GM18870 (cell line): Measurements from ENCODE around the gene VWA3B.
"Not testable (repeated sequence)": the region's sequence is repeated elsewhere in the genome, so short reads cannot be mapped to it uniquely, and the experiment has no call there.

Experiments
- ATAC-seq: cut with Tn5 transposase; IDR thresholded peaks from one replicate; pipeline ENCODE4 v1.9.1; 2021; ENCODE audit warnings: moderate library complexity; ENCODE audit not compliant: unreplicated experiment

The VWA3B gene, protein sequence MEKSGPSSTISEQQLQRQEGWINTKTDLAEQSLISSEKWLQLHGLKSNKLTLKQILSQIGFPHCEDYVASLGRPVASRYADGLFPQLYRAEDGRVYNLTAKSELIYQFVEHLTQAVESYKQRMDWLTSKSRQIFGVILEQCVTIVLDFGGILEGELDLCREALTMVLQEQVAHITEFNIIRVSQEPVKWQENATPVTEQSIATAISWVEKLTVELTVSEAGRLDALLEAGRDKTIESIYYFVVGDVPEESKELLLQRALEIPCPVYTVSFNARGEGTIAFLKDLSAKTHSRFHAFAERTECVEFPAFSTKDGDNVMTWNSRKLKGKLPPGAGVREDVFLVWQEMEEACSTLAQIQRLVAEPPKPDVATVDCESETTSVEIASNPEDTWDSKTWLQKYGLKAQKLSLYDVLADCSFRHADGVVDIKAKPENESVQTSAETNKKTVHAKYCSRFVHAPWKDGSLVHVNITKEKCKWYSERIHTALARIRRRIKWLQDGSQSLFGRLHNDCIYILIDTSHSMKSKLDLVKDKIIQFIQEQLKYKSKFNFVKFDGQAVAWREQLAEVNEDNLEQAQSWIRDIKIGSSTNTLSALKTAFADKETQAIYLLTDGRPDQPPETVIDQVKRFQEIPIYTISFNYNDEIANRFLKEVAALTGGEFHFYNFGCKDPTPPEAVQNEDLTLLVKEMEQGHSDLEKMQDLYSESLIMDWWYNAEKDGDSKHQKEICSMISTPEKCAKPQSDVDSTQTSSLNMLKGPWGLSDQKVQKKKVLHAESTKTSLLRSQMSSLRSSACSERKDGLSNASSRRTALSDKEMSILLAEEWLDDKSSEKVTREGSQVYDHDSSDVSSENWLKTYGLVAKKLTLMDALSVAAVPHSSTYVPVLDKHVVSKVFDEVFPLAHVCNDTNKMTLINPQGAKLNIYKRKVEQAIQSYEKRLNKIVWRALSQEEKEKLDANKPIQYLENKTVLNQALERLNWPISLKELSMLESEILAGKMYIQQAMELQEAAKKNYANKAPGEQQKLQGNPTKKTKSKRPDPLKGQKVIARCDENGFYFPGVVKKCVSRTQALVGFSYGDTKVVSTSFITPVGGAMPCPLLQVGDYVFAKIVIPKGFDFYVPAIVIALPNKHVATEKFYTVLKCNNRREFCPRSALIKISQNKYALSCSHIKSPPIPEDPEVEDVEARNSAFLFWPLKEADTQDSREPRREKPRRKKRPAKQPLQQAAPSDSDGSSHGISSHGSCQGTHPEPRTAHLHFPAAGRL (N-terminal part only)

DNA sequence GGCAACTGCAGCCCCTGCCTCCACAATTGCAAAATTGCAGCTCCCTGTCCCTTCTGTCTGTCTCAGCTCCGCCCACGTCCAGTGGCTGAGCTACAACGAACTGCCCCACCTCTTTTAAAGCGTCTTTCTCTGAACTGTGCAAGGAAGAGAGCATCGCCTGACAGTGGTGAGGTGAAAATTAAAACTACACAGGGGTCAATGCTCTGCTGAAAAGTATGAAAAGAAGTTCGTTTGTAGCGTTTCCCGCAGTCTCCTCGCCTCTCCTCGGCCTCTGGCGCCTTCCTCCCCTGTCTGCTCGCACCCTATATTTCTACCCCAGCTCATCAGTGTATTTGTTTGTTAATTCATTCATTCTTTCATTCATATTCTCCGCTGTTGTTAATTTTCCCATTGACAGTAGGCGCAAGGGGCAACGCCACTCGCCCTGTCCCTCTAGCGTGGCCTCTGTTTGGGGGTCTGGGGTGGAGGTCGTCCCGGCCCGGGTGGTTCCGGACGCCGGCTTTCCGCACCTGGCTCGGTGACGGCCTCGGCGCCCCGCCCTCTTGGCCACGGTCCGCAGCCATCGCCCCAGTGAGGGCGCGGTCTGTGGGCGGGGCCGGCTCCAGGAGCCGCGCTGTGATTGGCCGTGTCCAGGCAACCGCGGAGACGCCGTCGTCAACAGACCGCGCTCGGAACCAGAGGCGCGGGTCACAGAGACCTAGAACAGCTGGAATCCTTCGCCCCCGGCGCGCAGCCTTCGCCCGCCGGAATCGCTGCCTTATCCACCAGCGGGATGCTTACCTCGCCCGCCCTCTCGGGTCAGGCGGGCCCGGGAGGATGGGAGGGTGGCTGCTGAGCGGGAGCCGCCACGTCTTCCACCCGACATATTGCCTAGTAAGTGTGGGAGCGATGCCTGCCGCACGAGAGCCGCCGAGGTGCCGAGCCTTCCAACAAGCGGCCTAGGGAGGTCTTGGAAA is at the start of gene VWA3B:
Gene VWA3B (plus strand): TSS at position 677 of the 956 bp plus-strand sequence. CDS start 5,926 bp downstream, outside the sequence.
- no peak for ATAC-seq

DNA sequence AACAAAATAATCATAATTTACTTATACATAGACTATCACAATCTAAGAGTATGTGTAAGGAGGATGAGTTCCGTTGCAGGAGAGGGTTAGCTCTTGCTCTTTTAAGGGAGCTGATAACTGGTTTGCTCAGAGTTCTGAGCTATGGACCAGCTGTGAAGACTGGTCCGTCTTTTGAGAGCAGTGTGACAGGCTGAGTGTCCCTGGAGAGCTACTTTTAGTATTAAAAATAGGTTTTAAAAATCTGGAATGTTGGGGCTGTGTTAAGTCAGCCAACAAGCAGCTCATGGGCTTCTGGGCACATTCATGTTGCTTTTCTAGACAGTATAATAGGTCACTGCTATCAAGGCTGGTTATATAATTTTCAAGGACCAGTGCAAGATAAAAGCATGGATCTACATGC is 49.8 kb upstream of the VWA3B start:
- no peak for ATAC-seq

DNA sequence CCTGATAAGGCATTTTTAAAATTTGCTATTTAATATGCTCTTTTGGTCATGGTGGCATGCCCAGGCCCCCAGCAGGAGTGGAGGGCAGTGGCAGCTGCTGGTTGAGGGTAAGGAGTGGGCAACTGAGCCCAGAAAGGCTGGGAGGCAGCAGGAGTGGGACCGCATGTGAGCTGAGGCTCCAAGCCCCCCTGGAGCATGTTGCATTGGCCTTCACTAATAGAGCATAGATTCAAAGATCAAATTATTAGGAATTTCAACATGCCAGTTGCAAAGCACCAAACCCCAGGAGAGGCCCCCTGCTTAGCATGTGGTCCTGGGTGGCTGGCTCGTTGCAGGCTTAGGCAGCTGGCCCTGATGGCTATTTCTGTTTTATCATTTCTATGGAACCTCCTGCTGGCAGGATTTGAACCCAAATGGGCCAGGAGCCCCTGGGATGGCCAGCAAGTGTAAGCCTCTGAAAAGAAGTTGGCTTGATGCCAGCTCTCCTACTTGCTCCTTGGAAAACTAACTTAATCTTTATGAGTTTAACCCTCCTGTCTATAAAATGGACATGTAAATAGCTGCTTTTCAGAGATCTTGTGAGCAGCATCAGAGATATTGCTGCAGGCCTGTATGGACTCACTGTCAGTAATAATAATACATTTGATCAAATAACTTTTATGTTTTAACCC is 49.2 kb upstream of the VWA3B start:
- ATAC-seq = no peak

DNA sequence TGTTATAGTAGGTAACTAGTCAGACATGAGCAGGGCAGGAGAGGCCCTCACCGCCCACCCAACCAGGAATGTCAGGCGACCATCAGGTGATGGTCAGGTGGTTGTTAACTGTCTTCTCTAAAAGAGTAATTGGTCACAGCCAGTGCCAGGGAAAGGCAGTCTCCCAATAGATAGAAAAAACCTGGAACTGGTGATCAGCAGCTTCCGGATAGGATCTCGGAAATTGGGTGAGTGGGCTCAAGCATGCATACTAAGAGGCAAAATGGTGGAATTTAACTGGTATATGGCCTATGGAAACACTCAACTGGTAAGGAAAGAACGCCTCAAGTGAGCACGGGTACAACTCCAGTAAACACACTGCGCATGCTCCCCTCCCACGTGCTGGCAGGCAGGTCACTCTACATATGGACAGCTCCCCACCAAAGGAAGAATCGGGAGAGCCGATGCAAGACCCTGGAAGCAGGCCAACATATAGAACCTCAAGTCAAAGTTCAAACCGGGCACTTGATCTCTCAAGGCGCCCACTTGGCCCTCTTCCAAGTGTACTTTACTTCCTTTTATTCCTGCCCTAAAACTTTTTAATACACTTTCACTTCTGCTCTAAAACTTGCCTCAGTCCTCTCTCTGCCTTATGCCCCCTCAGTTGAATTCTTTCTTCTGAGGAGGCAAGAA is 47.7 kb upstream of the VWA3B start:
- no peak for ATAC-seq

DNA sequence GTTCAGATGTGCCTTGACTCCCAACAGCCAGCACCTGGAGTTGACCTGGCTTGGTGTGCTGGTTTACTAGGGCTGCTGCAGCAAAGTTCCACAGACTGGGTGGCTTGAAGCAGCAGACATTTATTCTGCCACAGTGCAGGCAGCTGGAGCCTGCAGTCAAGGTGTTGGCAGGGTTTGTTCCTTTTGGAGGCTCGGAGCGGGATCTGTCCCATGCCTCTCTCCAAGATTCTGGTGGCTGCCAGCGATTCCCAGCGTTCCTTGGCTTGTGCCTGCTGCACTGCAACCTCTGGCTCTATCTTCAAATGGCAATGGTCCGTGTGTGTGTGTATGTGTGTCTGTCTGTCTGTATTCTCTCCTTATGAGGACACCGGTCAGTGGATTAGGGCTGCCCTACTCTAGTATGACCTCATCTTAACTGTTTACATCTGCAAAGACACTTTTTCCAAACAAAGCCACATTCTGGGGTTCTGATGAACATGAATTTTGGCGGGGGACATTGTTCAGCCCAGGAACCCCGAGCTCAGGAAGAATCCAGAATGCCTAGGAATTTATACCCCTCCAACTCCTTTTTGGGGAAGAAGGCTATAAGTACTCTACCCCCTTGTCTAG is 46.5 kb upstream of the VWA3B start:
- ATAC-seq = no peak

DNA sequence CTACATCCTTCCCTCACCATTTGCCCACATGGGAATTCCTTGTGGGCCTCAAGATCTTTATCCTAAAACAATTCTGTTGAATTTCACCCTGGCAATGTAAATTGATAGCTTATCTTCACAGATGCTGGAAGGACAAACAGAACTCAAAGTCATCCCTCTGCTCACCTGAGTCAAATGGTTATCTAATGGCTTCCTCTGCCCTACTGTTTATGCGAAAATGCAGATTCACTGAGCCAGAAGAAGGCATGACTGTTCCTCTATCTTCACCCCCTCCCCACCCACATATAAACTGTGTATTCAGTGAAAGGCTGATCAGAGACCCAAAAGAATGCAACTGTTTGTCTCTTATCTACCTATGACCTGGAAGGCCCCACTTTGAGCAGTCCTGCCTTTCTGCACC is 43.9 kb upstream of the VWA3B start:
- ATAC-seq = no peak

DNA sequence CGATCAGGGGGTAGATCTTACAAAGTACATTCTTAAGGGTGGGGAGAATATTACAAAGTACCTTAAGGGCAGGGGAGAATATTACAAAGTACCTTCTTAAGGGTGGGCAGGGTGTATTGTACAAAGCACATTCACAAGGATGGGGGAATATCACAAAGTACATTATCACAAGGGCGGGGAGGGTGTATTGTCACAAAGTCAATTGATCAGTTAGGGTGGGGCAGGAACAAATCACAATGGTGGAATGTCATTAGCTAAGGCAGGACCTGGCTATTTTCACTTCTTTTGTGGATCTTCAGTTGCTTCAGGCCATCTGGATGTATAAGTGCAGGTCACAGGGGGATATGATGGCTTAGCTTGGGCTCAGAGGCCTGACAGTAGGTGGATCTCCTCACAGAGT is 42.2 kb upstream of the VWA3B start:
- ATAC-seq = not testable (repeated sequence)

DNA sequence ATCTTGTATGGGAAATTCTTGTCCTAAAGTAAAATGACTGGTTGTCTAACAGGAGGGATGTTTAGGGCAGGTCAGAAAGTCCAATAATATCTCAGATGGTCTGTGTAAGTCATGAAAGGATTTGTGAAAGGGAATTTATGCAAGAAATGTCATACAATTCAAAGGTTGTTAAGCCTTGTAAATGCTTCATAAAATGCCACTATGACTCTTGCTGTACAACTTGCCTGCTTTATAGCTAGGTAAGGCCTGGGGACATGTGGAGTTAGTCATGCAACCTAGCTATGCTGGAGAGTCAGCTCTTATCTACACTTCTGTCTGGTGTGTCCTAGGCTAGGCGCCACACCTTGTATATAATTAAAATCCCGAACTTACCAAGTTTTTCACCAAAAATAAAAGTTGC is 36.9 kb upstream of the VWA3B start:
- no peak for ATAC-seq

DNA sequence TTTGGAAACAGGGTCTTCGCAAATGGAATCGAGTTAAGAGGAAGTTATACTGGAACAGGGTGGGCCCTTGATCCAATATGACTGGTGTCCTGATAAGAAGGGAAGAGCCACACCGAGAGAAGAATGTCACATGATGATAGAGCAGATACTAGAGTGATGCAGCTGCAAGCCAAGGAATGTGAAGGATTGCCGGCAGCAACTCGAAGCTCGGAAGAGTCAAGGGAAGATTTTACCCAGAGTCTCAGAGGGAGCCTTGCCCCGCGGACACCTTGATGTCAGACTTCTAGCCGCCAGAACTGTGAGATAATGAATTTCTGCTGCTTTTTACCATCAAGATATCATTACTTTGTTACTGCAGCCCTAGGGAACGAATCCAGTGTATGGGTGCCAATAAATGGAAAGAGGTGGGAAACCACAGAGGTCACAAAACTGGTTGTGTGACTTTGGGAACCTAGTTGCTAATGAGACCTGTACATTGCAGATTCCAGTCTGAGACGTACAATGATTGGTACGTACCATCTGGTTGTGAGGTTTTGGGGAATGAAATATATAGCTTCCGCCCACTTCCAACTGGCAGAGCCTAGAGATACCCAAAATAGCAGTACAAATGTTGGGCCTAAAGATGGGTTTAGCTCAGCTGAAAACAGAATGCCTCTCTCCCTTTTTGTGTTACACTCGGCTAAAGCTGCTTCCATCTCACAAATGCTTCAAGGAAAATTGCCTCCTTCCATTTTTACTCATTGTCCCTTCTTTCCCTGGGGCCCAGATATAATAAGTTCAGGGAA is 28.6 kb upstream of the VWA3B start:
- no peak for ATAC-seq

DNA sequence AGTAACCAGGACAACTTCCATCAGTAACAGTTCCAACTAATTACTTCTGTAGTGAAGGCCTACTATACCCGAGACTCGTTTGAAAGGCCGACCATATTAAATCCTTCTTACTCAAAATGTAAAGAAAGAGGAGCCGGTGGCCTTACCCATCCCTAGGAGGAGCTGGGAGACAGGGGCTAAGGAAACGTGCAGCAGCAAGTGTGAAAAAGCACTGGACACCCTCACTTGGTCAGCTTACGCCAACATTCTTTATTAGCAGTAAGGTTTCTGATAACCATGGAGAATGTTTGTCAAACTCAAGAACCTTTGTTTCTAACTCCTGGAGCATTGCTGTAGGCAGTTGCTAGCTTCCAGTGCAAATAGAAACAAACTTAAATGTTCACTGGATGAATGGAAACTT is 26.7 kb upstream of the VWA3B start:
- ATAC-seq = no peak

DNA sequence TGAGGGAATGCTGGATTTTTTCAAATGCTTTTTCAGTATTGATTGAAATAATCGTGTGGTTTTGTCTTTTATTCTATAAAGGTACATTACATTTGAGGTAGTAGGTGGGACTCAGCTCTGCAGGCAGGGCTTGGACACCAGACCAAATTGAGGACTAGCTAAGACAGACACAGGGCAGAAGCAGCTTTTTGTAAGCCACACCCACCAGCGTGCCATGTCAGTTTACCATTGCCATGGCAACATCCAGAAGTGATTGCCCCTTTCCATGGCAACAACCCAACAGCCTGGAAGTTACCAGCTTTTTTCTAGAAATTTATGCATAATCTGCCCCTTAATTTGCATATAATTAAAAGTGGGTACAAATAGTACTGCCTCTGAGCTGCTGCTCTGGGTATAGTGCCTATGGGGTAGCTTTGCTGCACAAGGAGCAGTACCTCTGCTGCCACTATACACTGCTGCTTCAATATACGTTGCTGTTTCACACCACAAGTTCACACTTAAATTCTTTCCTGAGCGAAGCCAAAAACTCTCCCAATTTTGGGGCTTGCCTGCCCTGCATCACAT is 23.6 kb upstream of the VWA3B start:
- ATAC-seq = no peak

DNA sequence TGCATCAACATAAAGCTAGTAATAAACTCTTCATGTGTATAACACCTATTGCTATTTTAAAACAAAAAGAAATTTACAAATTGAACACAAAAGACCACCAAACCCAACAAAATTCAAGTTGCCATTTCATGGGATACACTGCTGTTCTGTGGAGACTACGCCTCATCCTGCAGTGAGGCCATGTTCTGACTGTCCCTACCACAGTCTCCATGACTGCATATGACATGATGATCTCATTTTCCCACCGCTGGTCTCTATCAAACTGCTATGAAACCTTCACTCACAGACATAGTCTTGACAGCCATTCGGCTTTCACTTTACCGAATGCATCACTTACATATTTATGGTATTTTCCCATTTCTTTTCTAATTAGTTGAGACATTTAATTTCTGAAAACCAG is 21.2 kb upstream of the VWA3B start:
- ATAC-seq = no peak

DNA sequence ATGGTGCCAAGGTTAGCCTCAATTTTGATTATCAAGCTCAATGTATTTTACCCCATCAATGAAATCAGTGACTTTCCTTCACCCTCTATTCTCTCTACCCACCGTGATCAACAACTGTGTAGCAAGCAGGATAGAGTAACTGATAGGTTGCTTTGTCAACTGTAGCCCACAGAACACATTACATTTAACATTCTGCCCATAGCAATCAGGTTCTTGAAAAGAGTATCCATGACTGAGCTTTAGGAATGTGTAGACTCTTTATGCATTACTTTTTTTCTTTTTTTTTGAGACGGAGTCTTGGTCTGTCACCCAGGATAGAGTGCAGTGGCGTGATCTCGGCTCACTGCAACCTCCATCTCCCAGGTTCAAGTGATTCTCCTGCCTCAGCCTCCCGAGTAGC is 19.8 kb upstream of the VWA3B start:
- ATAC-seq = no peak

DNA sequence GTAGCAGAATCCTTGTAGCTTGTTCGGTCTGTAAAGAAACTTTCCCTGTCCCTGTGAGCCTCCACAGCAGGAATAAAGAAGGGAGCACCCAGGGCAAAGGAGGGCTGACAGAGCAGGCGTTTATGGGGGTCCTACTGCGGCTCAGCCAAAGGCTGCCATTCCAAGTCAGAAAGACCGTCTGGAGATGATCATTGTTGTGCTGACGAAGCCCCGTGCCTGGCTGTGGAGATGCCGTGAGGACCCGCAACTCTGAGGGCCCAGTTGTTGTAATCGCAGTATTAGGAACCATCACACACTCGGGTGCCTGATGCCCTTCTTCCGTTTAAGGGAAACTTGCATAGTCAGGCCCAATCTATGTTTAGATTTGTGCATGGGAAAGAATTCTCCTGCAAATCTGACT is 16.9 kb upstream of the VWA3B start:
- ATAC-seq = no peak

DNA sequence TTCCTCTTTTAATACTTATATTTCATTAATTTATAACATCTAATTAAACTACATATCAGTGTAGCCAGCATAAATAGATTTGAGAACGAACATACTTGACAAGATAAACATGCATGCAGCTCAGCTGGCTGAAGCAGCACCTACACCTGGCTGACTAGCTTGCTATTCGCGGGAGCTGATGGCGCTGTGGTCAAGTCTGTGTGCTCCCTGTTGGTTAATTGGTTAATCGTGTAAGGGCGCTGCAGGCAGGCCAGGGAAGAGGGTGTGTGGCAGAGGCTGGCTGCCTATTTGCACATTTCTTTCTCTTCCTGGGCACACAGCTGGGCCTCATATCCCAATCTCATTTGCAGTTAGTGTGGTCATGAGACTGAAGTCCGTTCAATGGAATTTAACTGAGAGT is 14.5 kb upstream of the VWA3B start:
- no peak for ATAC-seq

DNA sequence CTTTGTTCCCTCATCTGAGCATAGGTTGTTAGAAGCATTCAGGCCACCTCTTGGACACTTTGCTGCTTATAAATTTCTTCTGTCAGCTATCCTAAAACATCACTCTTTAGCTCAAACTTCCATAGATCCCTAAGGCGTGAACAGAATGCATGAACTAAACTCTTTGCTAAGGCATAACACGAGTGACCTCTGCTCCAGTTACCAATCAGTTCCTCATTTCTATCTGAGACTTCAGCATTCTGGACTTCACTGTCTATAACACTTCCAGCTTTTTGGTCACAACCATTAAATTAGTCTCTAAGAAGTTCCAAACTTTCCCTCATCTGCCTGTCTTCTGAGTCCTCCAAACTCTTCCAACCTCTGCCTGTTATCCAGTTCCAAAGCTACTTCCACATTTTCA is 8.3 kb upstream of the VWA3B start:
- no peak for ATAC-seq

DNA sequence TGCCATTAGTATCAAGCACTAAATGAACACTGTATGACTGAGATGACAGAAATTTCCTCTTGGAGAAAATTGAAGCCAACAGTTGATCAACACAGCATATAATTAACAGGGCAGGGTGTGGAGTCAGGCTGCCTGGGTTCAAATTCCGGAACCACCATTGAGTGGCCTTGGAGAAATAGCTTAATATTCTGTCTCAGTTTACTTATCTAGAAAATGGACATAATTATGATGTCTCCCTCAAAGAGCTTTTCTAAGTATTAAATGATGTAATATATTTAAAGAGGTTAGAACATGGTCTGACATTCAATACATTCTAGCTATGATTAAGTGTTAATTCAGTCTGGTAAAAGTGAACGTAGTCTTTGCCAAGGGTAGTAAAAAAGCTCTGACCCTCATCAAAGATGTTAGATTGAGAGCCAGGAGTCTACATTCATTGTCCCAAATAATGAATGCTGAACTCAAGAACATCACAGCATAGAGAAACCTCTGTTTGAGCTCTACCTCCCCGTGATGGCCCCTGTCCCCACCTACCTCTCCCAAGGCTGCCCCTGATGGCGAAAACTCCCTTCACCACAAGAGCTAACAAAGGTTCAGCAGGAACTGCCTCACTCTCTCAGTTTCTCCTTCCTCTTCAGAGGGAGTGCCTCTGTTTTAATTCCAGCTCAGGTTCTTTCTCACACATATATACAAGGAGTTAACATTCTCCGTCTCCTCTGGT is 2.7 kb upstream of the VWA3B start:
- ATAC-seq = no peak
